Activated CD4-positive, CD25-positive, alpha-beta regulatory T cell treated with anti-CD3 and anti-CD28 coated beads, Interleukin-2, amount 50 U/mL, for 24 hours (primary cell): Measurements from ENCODE around the gene ADAMTS14.

Experiments used
- ATAC-seq, 2 donors: fragments of 150-1000 bp; cut with Tn5 transposase; one replicate each; pipeline ENCODE4 v1.10.0; 2021; ENCODE audit warnings: mild to moderate bottlenecking in 1 of 2, moderate library complexity in 1 of 2

ADAMTS14 gene

DNA sequence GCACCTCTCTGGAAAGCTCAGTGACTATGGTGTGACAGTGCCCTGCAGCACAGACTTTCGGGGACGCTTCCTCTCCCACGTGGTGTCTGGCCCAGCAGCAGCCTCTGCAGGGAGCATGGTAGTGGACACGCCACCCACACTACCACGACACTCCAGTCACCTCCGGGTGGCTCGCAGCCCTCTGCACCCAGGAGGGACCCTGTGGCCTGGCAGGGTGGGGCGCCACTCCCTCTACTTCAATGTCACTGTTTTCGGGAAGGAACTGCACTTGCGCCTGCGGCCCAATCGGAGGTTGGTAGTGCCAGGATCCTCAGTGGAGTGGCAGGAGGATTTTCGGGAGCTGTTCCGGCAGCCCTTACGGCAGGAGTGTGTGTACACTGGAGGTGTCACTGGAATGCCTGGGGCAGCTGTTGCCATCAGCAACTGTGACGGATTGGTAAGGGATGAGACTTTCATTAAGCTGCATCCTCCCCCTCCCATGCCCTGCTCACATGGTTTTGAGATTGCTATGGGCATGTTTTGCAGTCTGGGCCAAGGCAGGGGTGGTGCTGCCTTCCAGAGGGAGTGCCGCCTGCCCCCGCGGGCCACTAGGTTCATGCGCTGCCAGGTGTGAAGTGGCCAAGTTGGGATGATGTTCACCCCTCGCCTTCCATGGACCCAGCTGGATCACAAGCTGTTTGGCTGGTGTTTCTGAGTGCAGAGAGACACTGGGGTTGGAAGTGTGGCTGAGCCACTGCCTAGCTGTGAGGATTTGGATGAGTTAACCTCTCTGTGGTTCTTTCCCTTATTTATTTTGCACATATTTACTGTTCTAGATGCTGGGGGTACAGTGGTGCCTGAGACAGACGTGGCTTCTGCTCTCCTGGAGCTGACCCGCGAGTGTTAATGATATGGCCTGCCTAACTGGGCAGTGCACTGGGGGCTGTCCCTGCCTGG lies 2.5 kb downstream of the ADAMTS14 start:
- no peak for ATAC-seq

- ATAC-seq = no peak
These were observed 3.3 kb downstream of the ADAMTS14 start for GRCh38 chr10:70675496-70676161.

GRCh38 chr10:70676511-70676910 lies 4.2 kb downstream of the ADAMTS14 start:
- ATAC-seq = no peak

DNA sequence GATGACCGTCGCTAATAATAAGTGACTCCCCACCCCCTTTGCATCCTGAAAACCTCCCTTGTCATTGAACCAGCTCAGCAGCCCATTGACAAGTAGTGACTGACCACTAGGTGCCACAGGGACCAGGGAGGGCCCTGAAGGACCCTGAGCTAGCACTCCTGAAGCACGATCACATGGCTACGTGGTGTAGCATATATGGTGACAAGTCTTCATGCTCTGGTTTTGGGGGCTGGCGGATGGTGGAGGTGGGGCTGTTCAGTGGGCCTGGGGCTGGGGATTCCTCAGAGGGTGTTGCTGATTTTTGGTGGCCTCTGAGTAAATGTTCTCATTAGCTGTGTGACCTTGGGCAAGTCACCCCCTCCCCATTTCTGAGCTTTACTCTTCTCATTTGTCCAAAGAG lies 4.7 kb downstream of the ADAMTS14 start:
- no peak for ATAC-seq

DNA sequence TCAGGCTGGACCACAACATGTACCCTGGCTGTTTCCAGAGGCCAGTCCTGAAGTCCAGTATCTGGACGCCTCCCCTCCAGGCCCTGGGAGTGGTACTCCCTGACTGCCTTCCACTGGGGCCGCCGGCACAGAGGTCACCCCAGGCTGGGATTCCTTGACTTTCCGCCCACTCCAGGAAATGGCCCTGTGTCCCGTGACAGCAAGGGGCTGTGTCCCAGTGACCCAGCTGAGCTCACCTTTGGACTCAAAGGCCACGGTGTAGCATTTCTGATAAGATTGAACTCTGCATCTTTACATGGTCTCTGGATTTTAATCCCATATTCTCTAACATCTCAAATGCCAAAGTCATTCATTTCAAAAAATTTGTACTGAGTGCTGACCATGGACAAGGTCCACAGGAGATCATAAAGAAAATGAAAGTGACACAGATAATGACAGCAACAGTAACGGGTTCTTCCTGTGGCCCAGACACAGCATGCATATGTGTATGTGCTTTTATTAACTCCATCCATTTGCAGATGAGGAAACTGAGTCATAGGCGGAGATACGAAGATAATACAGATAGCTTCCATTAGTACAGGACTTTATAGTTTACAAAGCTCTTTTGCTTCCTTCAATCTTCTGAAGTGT lies 5.4 kb downstream of the ADAMTS14 start:
- no peak for ATAC-seq

DNA sequence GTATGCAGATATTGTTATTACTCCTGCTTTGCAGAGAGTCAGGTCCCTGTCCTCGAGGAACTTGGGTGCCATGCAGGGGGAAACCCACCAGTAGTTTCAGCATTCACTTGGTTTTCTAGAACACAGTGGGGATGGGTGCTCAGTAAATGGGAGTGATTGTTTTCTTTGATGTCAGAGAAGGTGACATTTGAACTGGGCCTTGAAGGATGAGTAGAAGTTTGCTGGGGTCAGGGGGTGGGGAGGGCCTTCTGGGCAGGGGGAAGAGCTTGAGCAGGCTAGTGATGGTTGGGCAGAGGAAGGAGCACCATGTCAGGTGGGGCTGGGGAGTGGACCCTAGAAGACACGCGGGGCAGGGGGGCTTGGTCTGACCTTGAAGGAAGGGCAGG lies 5.9 kb downstream of the ADAMTS14 start:
- ATAC-seq = no peak

DNA sequence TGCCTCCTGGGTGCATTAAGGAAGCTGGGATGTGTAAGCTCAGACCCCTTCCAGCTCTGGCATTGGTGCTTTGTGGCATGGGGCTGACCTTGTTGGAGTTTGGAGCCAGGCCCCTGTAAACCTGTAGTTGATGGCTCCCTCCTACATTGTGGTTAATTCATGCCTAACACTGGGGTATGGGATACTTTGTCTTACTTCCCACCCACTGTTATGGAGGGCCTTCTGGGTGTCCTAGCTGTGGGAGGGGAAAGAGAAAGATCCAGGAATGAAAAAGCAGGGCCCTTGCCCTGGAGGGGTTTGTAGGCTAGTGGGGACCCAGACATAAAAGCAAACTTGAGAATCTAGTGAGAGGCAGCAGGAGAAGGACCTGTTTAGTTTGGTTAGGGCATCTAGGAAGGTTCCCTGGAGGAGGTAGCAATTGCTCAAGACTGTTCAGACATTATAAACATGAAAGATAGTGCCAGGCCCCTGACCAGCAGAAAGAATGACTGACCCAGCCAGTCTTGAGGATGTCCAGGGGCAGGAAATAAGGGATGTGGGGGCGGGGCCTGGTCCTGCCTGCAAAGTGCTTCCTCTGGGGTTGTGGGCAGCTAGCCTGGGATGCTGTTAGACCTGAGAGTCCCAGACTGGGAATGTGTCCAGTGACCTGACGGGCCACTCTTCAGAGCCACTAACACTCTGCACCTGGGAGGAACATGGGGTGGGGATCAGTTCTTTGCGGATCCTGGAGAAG lies 6.6 kb downstream of the ADAMTS14 start:
- no peak for ATAC-seq

- ATAC-seq = no peak
These were observed 7.2 kb downstream of the ADAMTS14 start for GRCh38 chr10:70679498-70679897.

DNA sequence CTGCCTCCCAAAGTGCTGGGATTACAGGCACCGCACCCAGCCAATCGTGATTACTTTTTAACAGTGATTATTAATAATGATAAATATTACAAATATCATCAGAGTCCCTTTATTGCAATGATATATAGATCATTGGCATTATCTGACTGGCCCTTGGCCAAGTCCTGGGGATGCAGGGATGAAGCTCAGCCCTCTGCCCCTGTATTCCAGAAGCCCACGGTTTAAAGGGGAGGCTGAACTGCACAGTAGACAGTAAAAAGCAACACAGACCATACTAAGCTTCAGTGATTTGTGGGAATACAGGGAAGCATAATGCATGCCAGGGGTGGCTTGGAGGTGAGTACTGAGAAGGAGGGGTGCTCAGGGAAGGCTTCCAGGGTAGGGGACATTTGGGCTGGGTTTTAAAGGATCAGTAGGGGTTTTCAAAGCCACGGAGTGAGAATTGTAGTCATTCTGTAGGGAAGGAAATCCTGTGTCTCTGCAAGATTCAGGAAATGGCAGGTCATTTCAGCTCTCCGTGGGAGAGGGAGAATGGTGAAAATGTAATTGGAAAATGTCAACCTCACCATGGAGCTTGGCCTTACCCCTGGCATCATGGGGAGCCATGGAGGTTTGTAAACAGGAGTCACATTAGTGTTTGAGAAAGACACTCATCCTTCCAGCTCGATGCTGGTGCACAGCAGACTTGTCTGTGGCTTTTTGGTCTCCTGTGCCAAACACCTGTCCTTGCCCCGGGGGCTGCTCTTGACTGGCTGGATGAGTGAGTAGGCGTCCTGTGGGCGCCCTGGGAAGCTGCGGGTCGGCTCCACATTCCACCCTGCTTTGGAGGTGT lies 8.8 kb downstream of the ADAMTS14 start:
- ATAC-seq = no peak

GRCh38 chr10:70681731-70682005 lies 9.4 kb downstream of the ADAMTS14 start:
- ATAC-seq = no peak

- ATAC-seq = no peak
These were observed 10.8 kb downstream of the ADAMTS14 start for GRCh38 chr10:70682920-70683600.

DNA sequence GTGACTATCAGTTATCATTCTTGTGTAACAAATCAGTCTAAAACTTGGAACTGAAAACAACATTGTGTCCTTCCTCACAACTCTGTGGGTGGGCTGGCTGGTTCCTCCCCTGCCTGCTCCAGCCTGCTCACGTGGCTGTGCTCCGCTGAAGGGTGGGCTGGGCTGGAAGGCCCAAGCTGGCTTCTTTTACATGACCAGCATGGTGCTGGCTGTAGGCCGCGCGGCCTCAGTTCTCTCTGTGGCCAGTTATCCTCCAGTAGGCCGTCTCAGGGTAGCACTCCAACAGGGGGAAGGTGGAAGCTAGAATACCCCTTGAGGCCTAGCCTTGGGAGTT lies 11.3 kb downstream of the ADAMTS14 start:
- no peak for ATAC-seq

DNA sequence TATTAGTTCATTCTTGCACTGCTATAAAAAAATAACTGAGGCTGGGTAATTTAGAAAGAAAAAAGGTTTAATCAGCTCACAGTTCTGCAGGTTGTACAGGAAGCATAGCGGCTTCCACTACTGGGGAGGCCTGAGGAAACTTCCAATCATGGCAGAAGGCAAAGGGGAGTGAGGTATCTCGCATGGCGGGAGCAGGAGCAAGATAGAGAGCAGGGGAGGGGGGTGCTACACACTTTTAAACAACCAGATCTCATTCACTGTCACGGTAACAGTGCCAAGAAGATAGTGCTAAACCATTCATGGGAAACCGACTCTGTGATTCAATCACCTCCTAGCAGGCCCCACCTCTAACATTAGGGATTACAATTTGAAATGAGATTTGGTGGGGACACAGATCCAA lies 11.6 kb downstream of the ADAMTS14 start:
- no peak for ATAC-seq

GRCh38 chr10:70684374-70684773 lies 12.1 kb downstream of the ADAMTS14 start:
- no peak for ATAC-seq

- ATAC-seq = no peak
These were observed 12.6 kb downstream of the ADAMTS14 start for GRCh38 chr10:70684839-70685454.

DNA sequence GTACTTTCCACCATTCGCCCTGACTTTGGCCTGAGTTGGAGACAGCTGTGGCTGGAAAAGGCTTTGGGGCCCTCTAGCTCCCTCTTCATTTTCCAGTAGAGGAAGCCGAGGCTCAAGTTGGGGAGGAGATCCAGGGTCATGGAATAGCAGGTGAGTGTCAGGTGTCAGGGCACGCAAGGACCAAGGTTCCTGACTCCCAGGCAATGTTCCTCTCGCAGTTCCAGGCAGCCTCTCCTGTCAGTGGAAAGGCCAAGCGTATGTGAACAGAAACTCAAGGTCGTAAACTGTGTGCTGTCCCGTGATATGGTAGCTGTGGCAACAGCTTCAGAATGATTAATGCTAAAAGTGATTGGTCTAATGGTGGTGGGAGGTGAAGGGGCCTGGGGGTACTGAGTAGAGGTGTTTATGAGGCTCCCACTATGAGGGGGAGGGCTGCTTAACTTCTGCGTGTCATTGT lies 13.2 kb downstream of the ADAMTS14 start:
- no peak for ATAC-seq

DNA sequence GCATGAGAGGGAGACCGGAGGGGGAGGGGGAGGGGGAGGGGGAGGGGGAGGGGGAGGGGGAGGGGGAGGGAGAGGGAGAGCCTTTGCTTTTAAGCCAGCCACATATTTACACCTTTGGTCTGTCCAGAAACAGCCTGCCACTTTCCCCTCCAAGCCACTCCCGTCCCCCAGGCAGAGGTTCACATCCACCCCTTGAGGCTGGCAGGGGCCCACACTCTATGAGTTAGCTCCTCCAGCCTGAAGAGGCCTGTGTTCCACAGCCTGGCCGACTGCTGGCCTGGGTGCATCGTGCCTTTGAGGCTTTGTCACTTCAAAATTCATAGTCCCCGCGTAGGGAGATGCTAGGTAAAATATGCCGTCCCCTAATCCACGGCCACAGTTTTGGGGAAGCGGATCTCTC lies 16.5 kb downstream of the ADAMTS14 start:
- ATAC-seq = no peak

DNA sequence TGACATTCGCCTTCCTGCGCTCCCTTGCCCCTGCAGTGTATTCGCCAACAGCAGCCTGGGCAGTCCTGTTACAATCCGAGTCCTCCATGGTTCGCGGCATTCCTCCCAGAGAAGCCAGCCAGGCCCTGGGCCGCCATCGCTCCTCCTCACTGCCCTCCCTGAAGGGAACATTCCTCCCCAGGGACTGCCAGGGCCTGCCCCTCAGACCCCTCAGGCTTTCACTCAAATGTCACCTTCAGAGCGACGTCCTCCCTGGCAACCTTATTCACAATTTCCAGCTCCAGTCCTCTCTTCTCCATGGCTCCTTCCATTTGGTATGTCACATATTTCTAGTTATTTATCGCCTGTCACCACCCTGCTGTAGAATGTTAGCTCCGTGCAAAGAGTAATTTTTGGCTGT lies 17.4 kb downstream of the ADAMTS14 start:
- ATAC-seq = no peak

- ATAC-seq = no peak
These were observed 18.3 kb downstream of the ADAMTS14 start for GRCh38 chr10:70690589-70690988.

GRCh38 chr10:70691611-70692010 lies 19.3 kb downstream of the ADAMTS14 start:
- ATAC-seq = no peak

DNA sequence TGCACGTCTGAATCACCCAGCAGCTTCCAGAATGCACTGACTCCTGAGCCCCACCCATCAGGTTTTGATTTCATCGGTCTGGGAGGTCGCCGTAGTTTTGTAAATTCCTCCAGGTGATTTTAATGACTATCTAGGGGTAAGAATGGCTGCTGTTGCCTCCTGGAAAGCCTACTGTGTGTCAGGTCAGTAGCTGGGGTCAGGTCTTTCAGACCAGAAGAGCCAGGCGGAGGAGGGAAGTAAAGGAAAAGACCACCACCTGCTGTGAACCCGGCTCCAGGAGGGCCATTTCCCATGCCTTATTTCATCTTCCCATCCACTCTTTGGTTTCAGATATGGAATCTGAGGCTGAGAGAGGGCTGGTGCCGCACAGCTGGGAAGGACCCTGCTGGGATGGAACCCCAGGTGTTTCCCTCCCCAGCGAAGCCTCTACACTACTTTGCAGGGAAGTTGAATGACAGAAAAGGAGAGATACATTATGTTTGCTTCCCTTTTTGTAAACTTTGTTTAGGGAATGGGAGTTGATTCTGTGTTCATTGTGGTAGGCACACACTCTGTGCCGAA lies 19.8 kb downstream of the ADAMTS14 start:
- no peak for ATAC-seq
